Measurements from ENCODE around the gene NAALADL2.

The NAALADL2 gene

GRCh38 chr3:174862101-174862500 lies 3.0 kb downstream of the NAALADL2 start:
- TF ChIP-seq ZFX (IDR thresholded peaks at IDR 0.05; ENCODE audit: borderline replicate concordance) (no peak), CTCF (IDR thresholded peaks at IDR 0.05) (peak; percentile 79)
- peak overlapping the region; percentile 88 for H3K27ac ChIP-seq

- peak overlapping the region; percentile 88 for H3K27ac ChIP-seq
- TF ChIP-seq ZFX (IDR thresholded peaks at IDR 0.05; ENCODE audit: borderline replicate concordance) (no peak), CTCF (IDR thresholded peaks at IDR 0.05) (no peak)
Observed at GRCh38 chr3:174862666-174863065, 3.5 kb downstream of the NAALADL2 start.

GRCh38 chr3:174863488-174863887 lies 4.4 kb downstream of the NAALADL2 start:
- peak overlapping the region; percentile 88 for H3K27ac ChIP-seq
- TF ChIP-seq ZFX (IDR thresholded peaks at IDR 0.05; ENCODE audit: borderline replicate concordance) (no peak), CTCF (IDR thresholded peaks at IDR 0.05) (no peak)

- TF ChIP-seq ZFX (IDR thresholded peaks at IDR 0.05; ENCODE audit: borderline replicate concordance) (no peak), CTCF (IDR thresholded peaks at IDR 0.05) (no peak)
- H3K27ac ChIP-seq = peak overlapping the region; percentile 72; the same call in 1 of the 2 replicates
Observed at GRCh38 chr3:174869448-174869847, 10.3 kb downstream of the NAALADL2 start.

- TF ChIP-seq CTCF (IDR thresholded peaks at IDR 0.05) = no peak
- TF ChIP-seq ZFX (IDR thresholded peaks at IDR 0.05; ENCODE audit: borderline replicate concordance) = no peak
- peak overlapping the region; percentile 72 for H3K27ac ChIP-seq
Observed at GRCh38 chr3:174873832-174874657, 14.9 kb downstream of the NAALADL2 start.

- no peak for TF ChIP-seq ZFX (IDR thresholded peaks at IDR 0.05; ENCODE audit: borderline replicate concordance)
- TF ChIP-seq CTCF (IDR thresholded peaks at IDR 0.05) = no peak
- no peak overlapping the region for H3K27ac ChIP-seq
Observed at GRCh38 chr3:174882789-174883188, 23.7 kb downstream of the NAALADL2 start.

GRCh38 chr3:174883881-174884675 lies 24.9 kb downstream of the NAALADL2 start:
- TF ChIP-seq CTCF (IDR thresholded peaks at IDR 0.05) (no peak), ZFX (IDR thresholded peaks at IDR 0.05; ENCODE audit: borderline replicate concordance) (no peak)
- H3K27ac ChIP-seq = no peak overlapping the region
